ENCODE results near the gene SLC37A1.

The SLC37A1 gene

GRCh38 chr21:42558846-42559245, 45.2 kb downstream of the SLC37A1 start:
- in situ Hi-C loops (cut with HindIII; ENCODE audit: low sequenced_read_pairs) = no loop called here

DNA sequence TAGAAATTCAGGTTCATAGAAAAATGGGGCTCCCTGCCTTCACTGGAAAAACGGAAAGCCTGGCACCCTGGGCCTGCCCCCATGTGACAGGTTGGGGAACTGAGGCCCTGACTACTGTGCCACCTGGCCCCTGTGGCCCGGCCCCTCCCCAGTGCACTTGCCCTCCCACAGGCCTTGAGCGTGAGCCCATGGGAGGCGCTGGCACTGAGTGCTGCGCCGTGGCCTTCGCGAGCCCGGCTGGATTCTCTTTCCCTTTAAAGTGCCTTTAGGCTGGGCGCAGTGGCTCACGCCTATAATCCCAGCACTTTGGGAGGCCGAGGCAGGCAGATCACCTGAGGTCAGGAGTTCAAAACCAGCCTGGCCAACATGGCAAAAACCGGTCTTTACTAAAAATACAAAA, 45.7 kb downstream of the SLC37A1 start:
- in situ Hi-C loops (cut with HindIII; ENCODE audit: low sequenced_read_pairs) = no loop called here

DNA sequence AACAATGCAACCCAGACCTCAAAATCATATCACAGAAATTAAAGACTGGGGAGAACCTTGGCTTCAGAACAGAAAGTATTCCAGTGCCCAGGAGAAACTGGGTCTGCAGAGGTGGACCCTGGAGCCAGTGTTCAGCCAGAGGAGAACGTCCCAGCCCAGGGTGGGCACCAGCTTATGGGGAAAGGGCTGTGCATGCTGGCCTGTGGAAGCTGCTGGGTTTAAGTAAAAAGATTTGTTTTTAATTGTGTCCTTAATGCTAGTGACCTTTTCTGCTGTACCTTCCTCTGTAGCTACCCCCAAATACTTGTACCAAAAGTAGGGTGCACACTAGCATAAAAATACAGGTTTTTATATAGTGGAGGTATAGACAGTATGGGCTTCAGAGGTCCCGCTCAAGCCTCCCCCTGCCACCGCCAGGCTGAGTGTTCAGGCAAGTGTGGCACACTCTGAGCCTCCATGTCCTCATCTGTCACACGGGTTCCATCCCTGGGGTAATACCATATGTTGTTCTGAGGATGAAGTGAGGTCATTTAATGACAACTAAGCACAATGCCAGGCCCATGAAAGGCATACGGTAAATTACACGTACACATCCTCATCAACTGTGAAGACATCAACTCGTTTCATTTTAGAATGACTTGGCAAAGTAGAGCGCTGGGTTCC, 47.0 kb downstream of the SLC37A1 start:
- in situ Hi-C loops (cut with HindIII; ENCODE audit: low sequenced_read_pairs) = no loop called here

DNA sequence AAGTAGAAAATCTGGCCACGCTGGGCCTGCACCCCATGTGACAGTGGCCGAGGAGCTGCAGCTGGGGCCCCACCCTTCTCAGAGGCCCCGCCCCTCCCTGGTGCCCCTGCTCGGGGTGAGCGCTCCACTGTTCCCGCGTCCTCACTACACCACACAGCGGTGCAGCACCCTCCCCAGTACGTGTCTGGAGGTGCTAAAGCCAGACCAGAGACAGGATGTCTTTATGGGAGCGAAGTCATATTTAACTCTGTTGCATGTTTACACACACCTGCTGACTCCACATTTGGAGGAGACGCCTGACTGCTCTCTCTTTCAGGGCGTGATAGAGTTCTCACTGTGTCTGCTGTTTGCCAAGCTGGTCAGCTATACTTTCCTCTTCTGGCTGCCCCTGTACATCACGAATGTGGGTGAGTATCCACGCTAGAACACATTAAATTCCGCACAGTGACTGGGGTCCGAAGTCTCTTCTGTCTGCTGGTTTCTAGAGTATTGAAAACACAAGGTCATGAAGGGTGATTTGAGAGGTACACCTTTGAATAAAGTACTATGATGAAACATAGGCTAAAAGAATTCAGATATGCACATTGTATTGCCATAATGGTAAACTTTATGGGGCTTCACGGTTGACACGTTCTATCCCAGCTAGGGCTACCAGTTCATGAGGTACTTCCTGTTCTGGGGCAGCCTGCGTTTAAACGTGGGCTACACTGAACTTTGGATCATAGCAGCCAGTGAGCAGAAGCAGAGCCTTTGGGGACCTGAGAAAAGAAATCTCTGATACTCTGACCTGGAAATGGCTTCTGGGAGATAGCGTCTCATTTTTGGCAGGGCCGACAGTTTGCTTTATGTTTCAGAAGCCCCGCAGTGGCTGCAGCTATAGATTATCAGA, 48.4 kb downstream of the SLC37A1 start:
- in situ Hi-C loops (cut with HindIII; ENCODE audit: low sequenced_read_pairs) = no loop called here

DNA sequence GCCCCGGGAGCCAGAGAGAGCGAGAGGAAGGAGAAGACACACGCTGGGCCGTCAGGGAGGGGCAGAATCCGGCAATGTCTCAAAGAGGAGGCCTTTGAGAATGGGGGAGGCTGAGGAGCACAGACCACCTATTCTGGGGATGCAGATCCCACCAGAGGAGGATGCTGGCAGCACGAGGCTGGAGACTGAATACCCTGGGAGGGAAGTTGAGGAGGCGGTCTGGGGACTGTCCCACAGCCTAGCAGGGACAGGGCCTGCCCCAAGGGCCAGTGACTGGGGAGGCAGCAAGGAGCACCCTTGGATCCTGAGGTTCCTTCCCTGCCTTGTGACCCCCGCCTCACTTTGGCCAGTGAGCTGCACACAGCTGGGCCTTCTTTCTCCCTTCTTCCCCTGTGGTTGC, 49.2 kb downstream of the SLC37A1 start:
- in situ Hi-C loops (cut with HindIII; ENCODE audit: low sequenced_read_pairs) = no loop called here

DNA sequence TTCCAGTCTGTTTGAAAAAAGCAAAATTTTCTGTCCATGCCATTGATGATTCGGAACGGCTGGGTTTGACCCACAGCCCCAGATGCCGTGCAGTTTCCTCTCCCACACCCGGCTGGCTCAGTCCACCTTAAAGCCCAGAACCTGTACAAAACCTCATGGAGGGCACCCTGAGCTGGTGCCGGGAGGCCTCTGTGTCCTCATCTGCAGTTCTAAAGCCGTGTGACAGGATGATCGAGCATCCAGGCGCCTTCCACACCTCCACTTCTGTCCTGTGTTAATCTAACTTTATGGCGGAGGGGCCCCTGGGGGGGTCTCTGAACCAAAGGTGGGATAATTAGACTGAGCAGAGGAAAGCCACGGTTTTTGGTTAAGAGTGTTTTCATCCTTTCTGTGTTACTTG, 49.6 kb downstream of the SLC37A1 start:
- in situ Hi-C loops (cut with HindIII; ENCODE audit: low sequenced_read_pairs) = no loop called here

- in situ Hi-C loops (cut with HindIII; ENCODE audit: low sequenced_read_pairs) = no loop called here
Observed at GRCh38 chr21:42563686-42564085, 50.0 kb downstream of the SLC37A1 start.

DNA sequence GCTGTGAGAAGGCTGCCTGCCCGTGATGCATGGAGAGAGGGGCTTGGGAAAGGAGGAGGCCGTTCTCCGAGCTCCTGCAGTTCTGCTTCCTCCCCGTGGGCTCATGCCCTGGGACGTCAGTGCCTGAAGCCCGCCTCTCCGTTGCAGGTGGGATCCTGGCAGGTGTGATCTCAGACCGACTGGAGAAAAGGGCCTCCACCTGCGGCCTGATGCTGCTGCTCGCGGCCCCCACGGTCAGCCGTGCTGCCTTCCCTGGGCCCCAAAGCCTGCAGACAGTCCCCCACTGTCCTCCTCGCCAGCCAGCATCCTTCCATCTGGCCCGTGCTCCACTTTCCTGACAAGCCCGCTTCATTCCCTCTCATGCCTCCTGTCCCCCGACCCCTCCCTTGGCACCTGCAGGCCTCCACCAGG, 50.9 kb downstream of the SLC37A1 start:
- in situ Hi-C loops (cut with HindIII; ENCODE audit: low sequenced_read_pairs) = no loop called here

DNA sequence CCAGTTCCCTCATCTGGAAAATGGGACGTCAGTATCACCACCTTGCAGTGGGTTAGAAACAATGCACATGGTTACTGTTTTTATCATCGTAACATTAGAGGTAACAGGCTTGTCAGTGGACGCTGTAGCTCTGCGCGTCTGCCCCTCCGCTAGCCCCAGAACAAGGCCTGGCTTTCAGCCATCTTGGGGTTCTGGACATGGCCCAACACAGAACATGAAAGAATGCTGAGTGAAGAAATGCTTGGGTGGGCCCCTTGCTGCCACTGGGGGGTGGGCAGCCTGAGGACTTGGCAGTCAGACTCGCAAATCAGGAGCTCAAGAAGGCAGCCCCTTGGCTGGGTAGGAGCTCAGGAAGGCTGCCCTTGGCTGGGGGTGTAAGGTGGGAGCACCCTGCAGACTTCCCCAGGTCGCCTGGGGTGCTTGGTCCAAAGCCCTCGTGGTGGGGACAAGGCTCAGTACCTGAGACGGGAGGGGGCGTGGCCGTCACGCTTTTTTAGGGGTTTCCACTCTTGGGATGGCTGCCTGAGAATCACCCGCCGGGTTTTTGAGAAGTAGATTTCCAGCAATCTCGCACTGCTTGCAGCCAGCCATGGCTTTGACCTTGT, 51.7 kb downstream of the SLC37A1 start:
- in situ Hi-C loops (cut with HindIII; ENCODE audit: low sequenced_read_pairs) = no loop called here

GRCh38 chr21:42565886-42566523, 52.4 kb downstream of the SLC37A1 start:
- in situ Hi-C loops (cut with HindIII; ENCODE audit: low sequenced_read_pairs) = no loop called here

- in situ Hi-C loops (cut with HindIII; ENCODE audit: low sequenced_read_pairs) = no loop called here
Observed at GRCh38 chr21:42566524-42567213, 53.0 kb downstream of the SLC37A1 start.

DNA sequence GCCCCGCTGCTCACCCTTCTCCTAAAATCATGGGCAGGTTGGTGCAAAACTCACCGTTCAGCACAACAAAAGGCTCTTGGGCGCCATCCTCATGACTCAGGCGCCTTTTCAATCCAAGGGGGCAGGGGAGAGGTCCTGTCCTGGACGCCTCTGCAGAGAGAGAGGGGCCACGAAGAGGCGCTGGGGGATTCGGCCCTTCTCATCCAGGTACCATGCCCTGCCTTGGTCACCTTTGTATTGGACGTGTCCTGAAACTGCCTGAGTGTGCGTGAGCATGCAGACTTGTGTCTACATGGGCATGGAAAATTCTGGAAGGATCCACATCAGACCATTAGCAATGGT, 53.5 kb downstream of the SLC37A1 start:
- in situ Hi-C loops (cut with HindIII; ENCODE audit: low sequenced_read_pairs) = no loop called here

- in situ Hi-C loops (cut with HindIII; ENCODE audit: low sequenced_read_pairs) = no loop called here
Observed at GRCh38 chr21:42567861-42568260, 54.2 kb downstream of the SLC37A1 start.

- in situ Hi-C loops (cut with HindIII; ENCODE audit: low sequenced_read_pairs) = no loop called here
Observed at GRCh38 chr21:42568376-42568775, 54.7 kb downstream of the SLC37A1 start.

DNA sequence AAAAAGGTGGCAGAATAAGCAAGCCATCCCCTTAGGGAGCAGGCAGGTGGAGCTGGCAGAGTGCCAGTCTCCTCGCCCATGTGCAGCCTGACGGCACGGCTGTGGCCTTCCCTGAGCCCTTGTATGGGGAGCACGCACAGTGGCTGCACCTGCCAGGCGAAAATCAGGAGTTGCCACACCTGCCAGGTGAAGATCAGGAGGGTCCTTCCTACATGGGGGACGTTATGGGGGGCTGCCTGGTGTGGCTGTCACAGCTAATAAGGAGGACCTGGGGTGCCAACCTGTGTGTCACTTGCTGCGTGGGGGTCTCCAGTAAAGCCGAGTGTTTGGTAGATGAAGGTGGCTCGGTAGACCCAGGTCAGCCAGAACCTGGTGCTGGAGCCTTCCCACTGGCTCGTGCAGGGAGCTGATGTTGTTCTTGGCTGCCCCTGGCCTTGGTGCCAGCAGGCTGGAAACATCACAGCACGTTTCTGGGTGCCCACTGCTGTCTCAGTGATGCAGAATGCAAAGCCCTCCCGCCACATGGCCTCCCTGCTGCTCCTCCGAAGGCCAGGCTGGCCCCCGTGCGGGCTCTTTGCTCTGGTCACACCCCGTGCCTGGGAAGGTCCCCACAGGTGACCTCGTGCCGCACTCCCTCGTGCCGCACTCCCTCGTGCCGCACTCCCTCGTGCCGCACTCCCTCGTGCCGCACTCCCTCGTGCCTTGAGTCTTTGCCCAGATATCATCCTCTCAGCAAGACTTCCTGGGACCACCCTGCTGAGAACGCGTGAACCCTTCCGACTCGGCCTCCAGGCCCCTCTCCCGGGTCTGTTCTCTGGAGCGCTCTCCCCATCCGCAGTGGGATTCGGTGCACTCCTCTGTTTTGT, 55.4 kb downstream of the SLC37A1 start:
- in situ Hi-C loops (cut with HindIII; ENCODE audit: low sequenced_read_pairs) = no loop called here

- in situ Hi-C loops (cut with HindIII; ENCODE audit: low sequenced_read_pairs) = no loop called here
Observed at GRCh38 chr21:42569732-42570301, 56.2 kb downstream of the SLC37A1 start.

GRCh38 chr21:42570362-42570761, 56.7 kb downstream of the SLC37A1 start:
- in situ Hi-C loops (cut with HindIII; ENCODE audit: low sequenced_read_pairs) = no loop called here

DNA sequence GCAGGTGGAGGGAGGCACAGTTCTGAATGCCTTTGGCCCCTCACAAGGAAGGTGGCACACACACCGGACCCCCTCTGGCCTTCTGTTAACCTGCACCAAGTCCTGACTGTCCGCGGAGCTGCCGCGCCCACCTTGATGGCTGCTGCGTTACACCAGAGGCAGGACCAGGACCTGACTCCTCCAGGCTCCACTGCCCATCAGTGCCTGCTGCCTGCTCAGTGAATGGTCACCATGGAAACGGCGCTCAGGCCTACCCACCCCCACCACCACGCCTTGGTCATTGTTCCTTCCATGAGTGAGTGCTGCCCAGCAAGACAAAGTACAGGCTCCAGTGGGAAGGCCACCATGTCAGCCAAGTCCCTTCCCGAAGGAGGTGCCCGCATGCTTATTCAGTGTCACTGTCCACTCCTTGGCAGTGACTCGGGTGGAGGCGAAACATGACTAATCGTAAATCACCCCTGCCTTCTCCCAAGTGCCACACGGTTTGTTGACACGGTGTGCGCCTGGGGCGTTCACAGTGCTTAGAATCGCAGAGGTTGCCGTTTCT, 57.3 kb downstream of the SLC37A1 start:
- in situ Hi-C loops (cut with HindIII; ENCODE audit: low sequenced_read_pairs) = no loop called here

GRCh38 chr21:42571391-42572150, 57.9 kb downstream of the SLC37A1 start:
- in situ Hi-C loops (cut with HindIII; ENCODE audit: low sequenced_read_pairs) = no loop called here
